OCI-LY7 (cell line): ENCODE measurements around the gene RRBP1. TPM values are rescaled to one million over a fixed set of nuclear protein-coding genes. Genes with fewer than 3 reads are reported as not detected.

Source experiments
- BruUV-seq: library from RNA; stranded (reverse); fragments of 400-500 nt; replicated peaks from 2 replicates; lab custom pipeline; 2021; lab: Mats Ljungman, UMichigan
- CTCF ChIA-PET: fragments of 300-600 bp; sonication (Branson Sonifier 250); formaldehyde crosslinking; loops from one replicate; lab custom pipeline; 2022; ENCODE audit warnings: antibody characterized with exemption; ENCODE audit not compliant: unreplicated experiment; lab: Charles Lee
- POLR2A ChIA-PET: fragments of 300-600 bp; sonication (Branson Sonifier 250); formaldehyde crosslinking; loops from one replicate; lab custom pipeline; 2022; ENCODE audit warnings: antibody characterized with exemption; lab: Charles Lee
- DNase-seq: peaks from one replicate; pipeline ENCODE4 v3.0.0-alpha.2; 2015; ENCODE audit warnings: low spot score
- H2AFZ ChIP-seq: fragments of 200-600 bp; sonication (generic), shearing (Covaris generic); 2 replicates; pipeline ENCODE4 v1.6.1; 2014; ENCODE audit warnings: mild to moderate bottlenecking, antibody characterized with exemption, low read length, moderate library complexity
- H3K27ac ChIP-seq: fragments of 200-600 bp; sonication (generic); 2 replicates; pipeline ENCODE4 v1.5.1; 2014; ENCODE audit warnings: mixed run types, low read depth, mild to moderate bottlenecking, moderate library complexity, low read length, inconsistent platforms; ENCODE audit not compliant: poor library complexity, severe bottlenecking
- H3K36me3 ChIP-seq: fragments of 200-600 bp; sonication (generic); 2 replicates; pipeline ENCODE4 v1.6.1; 2014; ENCODE audit warnings: mild to moderate bottlenecking, antibody characterized with exemption, low read length, moderate library complexity, mixed read lengths; ENCODE audit not compliant: insufficient read depth
- H3K4me1 ChIP-seq: fragments of 200-600 bp; sonication (generic); 2 replicates; pipeline ENCODE4 v1.5.1; 2014; ENCODE audit warnings: mild to moderate bottlenecking, low read length; ENCODE audit not compliant: insufficient read depth, poor library complexity, severe bottlenecking
- H3K4me2 ChIP-seq: fragments of 200-600 bp; sonication (generic); 2 replicates; pipeline ENCODE4 v1.6.1; 2014; ENCODE audit warnings: mild to moderate bottlenecking, low read length
- H3K4me3 ChIP-seq: fragments of 200-600 bp; sonication (generic); 2 replicates; pipeline ENCODE4 v1.5.1; 2014; ENCODE audit warnings: mild to moderate bottlenecking, low read depth, low read length; ENCODE audit not compliant: poor library complexity, severe bottlenecking
- H3K79me2 ChIP-seq: fragments of 200-600 bp; sonication (generic); 2 replicates; pipeline ENCODE4 v1.6.1; 2016; ENCODE audit warnings: low read depth, mild to moderate bottlenecking, low read length, moderate library complexity, mixed read lengths; ENCODE audit not compliant: insufficient read depth
- H3K9me2 ChIP-seq: fragments of 200-600 bp; sonication (generic); 2 replicates; pipeline ENCODE4 v1.6.1; 2016; ENCODE audit warnings: mild to moderate bottlenecking, low read length, mixed read lengths; ENCODE audit not compliant: insufficient read depth
- H3K9me3 ChIP-seq: fragments of 200-600 bp; sonication (generic); 2 replicates; pipeline ENCODE4 v1.6.1; 2014; ENCODE audit warnings: mild to moderate bottlenecking, mixed run types, low read length, mixed read lengths
- H4K20me1 ChIP-seq: fragments of 200-600 bp; sonication (generic); 2 replicates; pipeline ENCODE4 v1.6.1; 2014; ENCODE audit warnings: mild to moderate bottlenecking, antibody characterized with exemption, low read length, moderate library complexity, mixed read lengths; ENCODE audit not compliant: insufficient read depth
- CTCF ChIP-seq: fragments of 200-600 bp; sonication (generic); conservative IDR thresholded peaks from 2 replicates; pipeline ENCODE4 v1.5.1; 2014; ENCODE audit warnings: mild to moderate bottlenecking, antibody characterized with exemption, low read length, moderate library complexity, mixed read lengths
- EZH2phosphoT487 ChIP-seq: fragments of 200-600 bp; sonication (generic); IDR thresholded peaks from 2 replicates; pipeline ENCODE4 v1.6.1; 2018; ENCODE audit warnings: low read depth, borderline replicate concordance, mild to moderate bottlenecking, mixed run types, antibody characterized with exemption, low read length, moderate library complexity, mixed read lengths
- intact Hi-C: fragments of 100-400 bp; cut with micrococcal nuclease; formaldehyde crosslinking; loops from one replicate; pipeline ENCODE4 v1.10.0; 2022; ENCODE audit not compliant: unreplicated experiment
- total RNA-seq, 2 experiments: library from RNA; depleted of rRNA in 1 of 2; stranded (reverse); fragments of >200 nt in 1 of 2; shearing (Covaris generic) in 1 of 2; gene quantifications; 2 replicates each; pipeline ENCODE4 v1.2.3, GENCODE V29; 2014 to 2022

Gene RRBP1
- total RNA-seq, 2 experiments from 2014 or later = 13.6 to 46.3 TPM

GRCh38 chr20:17571153-17571527 is 110.9 kb downstream of the RRBP1 start:
- peak; percentile 35 for DNase-seq
- H2AFZ ChIP-seq = peak overlapping the region; percentile 79; the same call in 1 of the 2 replicates
- peaks cover 17% of the 10 kb centered on the region; the same call in 1 of the 2 replicates for H3K79me2 ChIP-seq
- TF ChIP-seq CTCF = no peak
- TF ChIP-seq EZH2phosphoT487 = no peak
- H3K36me3 ChIP-seq = no peaks in the 10 kb centered on the region
- no peaks in the 10 kb centered on the region for H4K20me1 ChIP-seq
- peaks cover 13% of the 10 kb centered on the region for H3K4me1 ChIP-seq
- peak overlapping the region; percentile 85 for H3K4me3 ChIP-seq
- POLR2A ChIA-PET = interaction anchor here (0.6 to 3.7 kb wide), 9 partner anchors 16 to 896 kb away, joined by 3 to 15 read pairs (median 3); partner anchors contain the start of gene DZANK1
- intact Hi-C loops = loop anchor here (2.0 kb wide), 1 partner anchor 78 kb away; no protein-coding TSS in a partner anchor
- H3K27ac ChIP-seq = peak overlapping the region; percentile 35
- CTCF ChIA-PET = interaction anchor here (0.9 kb wide), 1 partner anchor 34 kb away, joined by 4 read pairs; no protein-coding TSS in a partner anchor
- peak overlapping the region; percentile 94 for H3K4me2 ChIP-seq
- no TSS peak for BruUV-seq
- no peaks in the 10 kb centered on the region for H3K9me3 ChIP-seq
- no peaks in the 10 kb centered on the region for H3K9me2 ChIP-seq

GRCh38 chr20:17570347-17571152 is 111.5 kb downstream of the RRBP1 start:
- DNase-seq = peak; percentile 46
- TF ChIP-seq CTCF (peak; percentile 58), EZH2phosphoT487 (no peak)
- Histone ChIP-seq H3K79me2 (peaks cover 17% of the 10 kb centered on the region; the same call in 1 of the 2 replicates), H3K4me3 (peak overlapping the region; percentile 85), H3K9me3 (no peaks in the 10 kb centered on the region), H4K20me1 (no peaks in the 10 kb centered on the region), H3K4me1 (peaks cover 13% of the 10 kb centered on the region), H3K36me3 (no peaks in the 10 kb centered on the region), H3K27ac (peak overlapping the region; percentile 35), H3K9me2 (no peaks in the 10 kb centered on the region), H3K4me2 (peak overlapping the region; percentile 94), H2AFZ (peak overlapping the region; percentile 79)
- ChIA-PET CTCF (interaction anchor here (0.6 to 0.9 kb wide), 3 partner anchors 34 to 1014 kb away, joined by 3 to 4 read pairs (median 3); partner anchors contain the start of gene BANF2), POLR2A (interaction anchor here (0.5 to 3.7 kb wide), 17 partner anchors 16 to 896 kb away, joined by 3 to 15 read pairs (median 3); partner anchors contain the start of gene DZANK1)
- intact Hi-C loops = loop anchor here (2.0 kb wide), 1 partner anchor 78 kb away; no protein-coding TSS in a partner anchor
- no TSS peak for BruUV-seq
